Nephron progenitor cell (in vitro differentiated cells): ENCODE data around the gene PAPOLA.
A peak's percentile ranks its signal among the peaks of the same experiment; 100 is the strongest.

Source experiments
- DNase-seq: peaks from one replicate; pipeline ENCODE4 v3.0.0; 2021
- H3K27ac Mint-ChIP-seq: 2 replicates; pipeline ENCODE4 v1.8.0; 2021; ENCODE audit warnings: mild to moderate bottlenecking, moderate library complexity, mixed read lengths
- H3K27me3 Mint-ChIP-seq: 2 replicates; pipeline ENCODE4 v1.8.0; 2021; ENCODE audit warnings: mild to moderate bottlenecking, low read depth, mixed read lengths; ENCODE audit not compliant: poor library complexity
- H3K36me3 Mint-ChIP-seq: 2 replicates; pipeline ENCODE4 v1.8.0; 2021; ENCODE audit warnings: low read depth, mixed read lengths
- H3K4me1 Mint-ChIP-seq: 2 replicates; pipeline ENCODE4 v1.8.0; 2021; ENCODE audit warnings: mixed read lengths
- H3K4me3 Mint-ChIP-seq: 2 replicates; pipeline ENCODE4 v1.8.0; 2021; ENCODE audit warnings: mild to moderate bottlenecking, moderate library complexity, mixed read lengths
- H3K9me3 Mint-ChIP-seq: 2 replicates; pipeline ENCODE4 v1.8.0; 2021; ENCODE audit warnings: mild to moderate bottlenecking, moderate library complexity, mixed read lengths
- CTCF ChIP-seq: fragments of 200-600 bp; sonication (generic); IDR thresholded peaks from 2 replicates; pipeline ENCODE4 v1.5.0; 2021; ENCODE audit warnings: antibody characterized with exemption

The PAPOLA gene

GRCh38 chr14:96532632-96533031 lies 30.4 kb downstream of the PAPOLA start:
- Mint-ChIP-seq H3K9me3 (no peaks in the 10 kb centered on the region), H3K36me3 (peaks cover 41% of the 10 kb centered on the region), H3K27ac (peak overlapping the region; percentile 69), H3K4me1 (no peaks in the 10 kb centered on the region), H3K27me3 (no peaks in the 10 kb centered on the region), H3K4me3 (no peak overlapping the region)
- TF ChIP-seq CTCF, result no peak
- no peak for DNase-seq

- H3K9me3 Mint-ChIP-seq, result no peaks in the 10 kb centered on the region
- no peak overlapping the region for H3K4me3 Mint-ChIP-seq
- TF ChIP-seq CTCF, result no peak
- no peaks in the 10 kb centered on the region for H3K4me1 Mint-ChIP-seq
- H3K27ac Mint-ChIP-seq, result no peak overlapping the region
- no peak for DNase-seq
- no peaks in the 10 kb centered on the region for H3K27me3 Mint-ChIP-seq
- H3K36me3 Mint-ChIP-seq, result peaks cover 42% of the 10 kb centered on the region
These were observed 34.6 kb downstream of the PAPOLA start for GRCh38 chr14:96536807-96537206.

GRCh38 chr14:96538097-96538989 lies 36.2 kb downstream of the PAPOLA start:
- Mint-ChIP-seq H3K4me3 (no peak overlapping the region), H3K36me3 (peaks cover 39% of the 10 kb centered on the region), H3K27me3 (no peaks in the 10 kb centered on the region), H3K27ac (no peak overlapping the region), H3K9me3 (no peaks in the 10 kb centered on the region), H3K4me1 (no peaks in the 10 kb centered on the region)
- no peak for TF ChIP-seq CTCF
- no peak for DNase-seq

GRCh38 chr14:96538990-96539317 lies 36.8 kb downstream of the PAPOLA start:
- no peak for TF ChIP-seq CTCF
- Mint-ChIP-seq H3K4me3 (no peak overlapping the region), H3K27me3 (no peaks in the 10 kb centered on the region), H3K4me1 (no peaks in the 10 kb centered on the region), H3K27ac (no peak overlapping the region), H3K36me3 (peaks cover 39% of the 10 kb centered on the region), H3K9me3 (no peaks in the 10 kb centered on the region)
- no peak for DNase-seq

- Mint-ChIP-seq H3K9me3 (no peaks in the 10 kb centered on the region), H3K27me3 (no peaks in the 10 kb centered on the region), H3K4me3 (no peak overlapping the region), H3K36me3 (peaks cover 55% of the 10 kb centered on the region), H3K27ac (no peak overlapping the region), H3K4me1 (no peaks in the 10 kb centered on the region)
- no peak for TF ChIP-seq CTCF
- no peak for DNase-seq
These were observed 52.2 kb downstream of the PAPOLA start for GRCh38 chr14:96554315-96554910.

- Mint-ChIP-seq H3K27me3 (no peaks in the 10 kb centered on the region), H3K9me3 (no peaks in the 10 kb centered on the region), H3K36me3 (peaks cover 65% of the 10 kb centered on the region), H3K4me3 (no peak overlapping the region), H3K27ac (no peak overlapping the region), H3K4me1 (peaks cover 7% of the 10 kb centered on the region)
- no peak for DNase-seq
- no peak for TF ChIP-seq CTCF
These were observed 57.4 kb downstream of the PAPOLA start for GRCh38 chr14:96559571-96559970.
